DMS53 treated with DMSO at 0.1 percent for 48 hours (cell line): ENCODE data around the gene TDO2.
"Not testable (repeated sequence)": the region's sequence is repeated elsewhere in the genome, so short reads cannot be mapped to it uniquely, and the experiment has no call there.

Source experiments
- DNase-seq: peaks from one replicate; lab custom pipeline; 2025; ENCODE audit not compliant: unreplicated experiment; lab: John Stamatoyannopoulos, UW

Gene TDO2

GRCh38 chr4:155903453-155903852 lies at the start of gene TDO2:
TDO2 (plus strand) TSS chr4:155903696; CDS start chr4:155903759, 63 bp downstream.
- DNase-seq: no peak

GRCh38 chr4:155854582-155855226 lies 48.8 kb upstream of the TDO2 start:
- DNase-seq: no peak

- no peak for DNase-seq
These were observed 47.6 kb upstream of the TDO2 start for GRCh38 chr4:155855897-155856296.

GRCh38 chr4:155866177-155866576 lies 37.3 kb upstream of the TDO2 start, which contains the start of gene ASIC5:
ASIC5 (minus strand) TSS chr4:155866277; CDS start chr4:155866226, 51 bp downstream.
- DNase-seq: no peak

- no peak for DNase-seq
These were observed 27.6 kb upstream of the TDO2 start for GRCh38 chr4:155875878-155876277.

- no peak for DNase-seq
These were observed 25.5 kb upstream of the TDO2 start for GRCh38 chr4:155877971-155878370.

- DNase-seq: no peak
These were observed 24.9 kb upstream of the TDO2 start for GRCh38 chr4:155878611-155879010.

- no peak for DNase-seq
These were observed 23.7 kb upstream of the TDO2 start for GRCh38 chr4:155879767-155880166.

- DNase-seq: no peak
These were observed 21.9 kb upstream of the TDO2 start for GRCh38 chr4:155881555-155881954.

GRCh38 chr4:155883895-155884294 lies 19.6 kb upstream of the TDO2 start:
- no peak for DNase-seq

- DNase-seq: no peak
These were observed 17.8 kb upstream of the TDO2 start for GRCh38 chr4:155885666-155886065.

GRCh38 chr4:155887045-155887444 lies 16.5 kb upstream of the TDO2 start:
- DNase-seq: no peak

- DNase-seq: no peak
These were observed 15.5 kb upstream of the TDO2 start for GRCh38 chr4:155887847-155888570.

- DNase-seq: no peak
These were observed 14.3 kb upstream of the TDO2 start for GRCh38 chr4:155889031-155889793.

- DNase-seq: no peak
These were observed 13.6 kb upstream of the TDO2 start for GRCh38 chr4:155889946-155890345.

GRCh38 chr4:155891058-155891457 lies 12.4 kb upstream of the TDO2 start:
- DNase-seq: no peak

- DNase-seq: not testable (repeated sequence)
These were observed 5.1 kb upstream of the TDO2 start for GRCh38 chr4:155898371-155898770.

GRCh38 chr4:155899891-155900290 lies 3.6 kb upstream of the TDO2 start:
- no peak for DNase-seq

- DNase-seq: no peak
These were observed 3.1 kb upstream of the TDO2 start for GRCh38 chr4:155900381-155900780.

- no peak for DNase-seq
These were observed 2.5 kb upstream of the TDO2 start for GRCh38 chr4:155901013-155901412.

- DNase-seq: no peak
These were observed 835 bp downstream of the TDO2 start for GRCh38 chr4:155904331-155904730.
